GM18907 (cell line): ENCODE data around the gene STXBP5.
A peak's percentile ranks its signal among the peaks of the same experiment; 100 is the strongest.

Experiments used
- ATAC-seq: cut with Tn5 transposase; IDR thresholded peaks from one replicate; pipeline ENCODE4 v1.9.1; 2021; ENCODE audit warnings: mild to moderate bottlenecking, moderate library complexity; ENCODE audit not compliant: unreplicated experiment

Gene STXBP5

GRCh38 chr6:147287869-147288271 lies 83.7 kb downstream of the STXBP5 start:
- no peak for ATAC-seq

GRCh38 chr6:147297124-147297523 lies 92.9 kb downstream of the STXBP5 start:
- ATAC-seq, result no peak

- ATAC-seq, result no peak
These were observed 93.6 kb downstream of the STXBP5 start for GRCh38 chr6:147297663-147298316.

GRCh38 chr6:147298461-147298860 lies 94.2 kb downstream of the STXBP5 start:
- ATAC-seq, result no peak

- ATAC-seq, result no peak
These were observed 94.8 kb downstream of the STXBP5 start for GRCh38 chr6:147299035-147299434.

- no peak for ATAC-seq
These were observed 96.9 kb downstream of the STXBP5 start for GRCh38 chr6:147301070-147301469.

- no peak for ATAC-seq
These were observed 99.8 kb downstream of the STXBP5 start for GRCh38 chr6:147304016-147304415.

GRCh38 chr6:147310521-147310920 lies 106.3 kb downstream of the STXBP5 start:
- no peak for ATAC-seq

- ATAC-seq, result no peak
These were observed 107.0 kb downstream of the STXBP5 start for GRCh38 chr6:147311218-147311617.

- ATAC-seq, result no peak
These were observed 117.0 kb downstream of the STXBP5 start for GRCh38 chr6:147321260-147321659.

- ATAC-seq, result peak; percentile 97
These were observed 118.3 kb downstream of the STXBP5 start for GRCh38 chr6:147322299-147323162.

GRCh38 chr6:147325557-147325956 lies 121.3 kb downstream of the STXBP5 start:
- no peak for ATAC-seq

GRCh38 chr6:147331401-147331800 lies 127.2 kb downstream of the STXBP5 start:
- no peak for ATAC-seq

- ATAC-seq, result no peak
These were observed 133.7 kb downstream of the STXBP5 start for GRCh38 chr6:147337921-147338320.

GRCh38 chr6:147341486-147341885 lies 137.3 kb downstream of the STXBP5 start:
- ATAC-seq, result no peak

- ATAC-seq, result no peak
These were observed 141.7 kb downstream of the STXBP5 start for GRCh38 chr6:147345902-147346301.

- ATAC-seq, result no peak
These were observed 143.1 kb downstream of the STXBP5 start for GRCh38 chr6:147347179-147347881.

- ATAC-seq, result no peak
These were observed 143.8 kb downstream of the STXBP5 start for GRCh38 chr6:147347882-147348575.

GRCh38 chr6:147361311-147361981 lies 157.2 kb downstream of the STXBP5 start:
- no peak for ATAC-seq

GRCh38 chr6:147366290-147366689 lies 162.1 kb downstream of the STXBP5 start:
- ATAC-seq, result no peak
